GM04504 (cell line): ENCODE measurements around the gene ZNF483.
"Not testable (repeated sequence)": the region's sequence is repeated elsewhere in the genome, so short reads cannot be mapped to it uniquely, and the experiment has no call there.

ENCODE experiments used
- DNase-seq: peaks from one replicate; pipeline ENCODE4 v3.0.0-alpha.2; 2012; ENCODE audit warnings: low read depth

ZNF483 gene

DNA sequence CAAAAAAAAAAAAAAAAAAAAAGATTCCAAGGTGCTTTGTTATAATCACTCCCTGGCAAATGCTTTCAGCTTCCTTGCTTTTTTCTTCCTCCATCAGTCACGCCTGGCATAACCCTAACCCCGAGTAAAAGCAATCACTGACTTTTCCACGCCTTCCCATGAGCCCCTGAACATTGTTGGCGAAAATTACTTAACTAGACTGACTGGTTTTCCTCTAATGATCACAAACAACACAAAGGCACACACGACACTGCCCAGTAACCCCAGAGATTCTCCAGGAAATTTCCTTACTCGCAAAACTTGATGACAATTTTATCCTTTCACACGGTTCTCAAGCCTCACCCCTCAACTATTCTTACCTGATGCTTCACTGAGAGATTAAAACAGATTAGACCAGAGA, 85.9 kb downstream of the ZNF483 start:
- DNase-seq: no peak

DNA sequence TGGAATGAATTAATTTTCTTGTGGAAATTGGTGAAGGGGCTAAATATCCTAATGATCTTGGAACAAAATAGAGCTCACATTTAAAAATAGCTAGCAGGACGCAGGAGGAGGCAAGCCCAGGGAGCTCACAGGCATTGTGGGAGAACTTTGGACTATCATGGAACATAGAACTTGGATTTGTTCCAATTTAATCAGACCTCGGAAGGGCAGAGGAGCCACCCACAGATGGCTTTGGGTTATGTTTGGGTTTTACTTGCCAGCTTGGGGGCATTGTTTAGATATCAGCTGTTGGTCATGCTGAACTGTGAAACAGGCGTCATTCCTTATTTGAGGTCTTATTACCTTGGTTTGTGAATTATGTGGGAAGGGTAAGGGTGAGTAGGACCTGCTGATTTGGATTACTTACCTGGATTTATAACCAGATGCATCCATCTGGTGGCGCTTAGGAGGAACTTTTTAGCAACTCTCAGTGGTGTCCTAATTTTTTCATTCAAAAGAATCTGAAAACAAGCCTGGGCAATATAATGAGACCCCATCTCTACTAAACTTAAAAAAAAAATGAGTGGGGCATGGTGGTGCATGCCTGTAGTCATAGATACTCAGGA, 88.6 kb downstream of the ZNF483 start:
- DNase-seq: no peak

DNA sequence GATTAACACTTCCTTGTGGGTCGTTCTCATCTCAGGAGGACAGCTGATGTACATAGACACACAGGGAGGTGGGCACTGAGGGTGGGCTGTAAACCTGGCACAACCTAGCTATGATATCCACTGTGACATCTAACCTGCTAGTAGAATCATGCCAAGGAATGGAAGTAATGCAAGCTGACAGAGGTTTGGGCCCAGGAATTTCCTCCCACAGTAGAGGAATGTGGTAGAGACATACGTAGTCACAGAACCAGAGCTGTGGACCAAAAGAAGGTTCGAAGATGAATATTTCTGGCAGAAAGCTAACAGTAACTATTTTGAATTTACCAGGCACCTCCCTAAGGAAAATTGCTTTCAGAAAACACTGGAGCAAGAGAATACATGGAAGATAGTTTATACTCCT, 90.9 kb downstream of the ZNF483 start:
- DNase-seq: no peak

DNA sequence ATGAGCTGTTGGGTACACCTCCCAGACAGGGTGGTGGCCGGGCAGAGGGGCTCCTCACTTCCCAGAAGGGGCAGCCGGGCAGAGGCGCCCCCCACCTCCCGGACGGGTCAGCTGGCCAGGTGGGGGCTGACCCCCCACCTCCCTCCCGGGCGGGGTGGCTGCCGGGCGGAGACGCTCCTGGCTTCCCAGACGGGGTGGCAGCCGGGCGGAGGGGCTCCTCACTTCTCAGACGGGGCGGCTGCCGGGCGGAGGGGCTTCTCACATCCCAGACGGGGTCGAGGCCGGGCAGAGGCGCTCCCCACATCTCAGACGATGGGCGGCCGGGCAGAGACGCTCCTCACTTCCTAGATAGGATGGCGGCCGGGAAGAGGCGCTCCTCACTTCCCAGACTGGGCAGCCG, 92.4 kb downstream of the ZNF483 start:
- DNase-seq: not testable (repeated sequence)

DNA sequence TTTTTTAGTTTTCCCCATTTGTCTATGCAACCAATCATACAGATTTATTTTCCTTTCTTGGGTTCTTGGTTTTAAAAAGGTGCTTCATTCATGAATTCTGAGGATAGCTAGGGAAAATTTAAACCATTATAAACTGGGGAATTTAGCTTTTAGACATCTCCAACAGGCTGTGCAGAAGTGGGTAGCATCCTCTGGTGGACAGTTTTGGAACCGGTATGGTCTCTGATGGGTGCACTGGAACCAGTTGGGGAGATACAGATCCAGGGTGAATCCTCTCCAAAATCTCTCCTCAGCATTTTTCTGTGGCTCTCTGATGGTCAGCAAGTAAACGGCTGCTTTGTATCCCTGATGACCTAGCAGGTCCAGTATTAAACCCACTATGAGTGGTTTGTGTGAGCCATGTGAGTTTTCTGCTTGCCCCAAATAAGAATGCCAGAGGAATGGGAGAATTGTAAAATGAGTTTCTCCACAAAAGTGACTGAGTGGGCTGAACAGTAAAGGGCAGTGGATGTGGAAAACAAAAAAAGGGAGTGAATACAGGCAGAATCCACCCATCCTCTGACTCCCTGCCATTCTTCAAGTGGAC, 97.0 kb downstream of the ZNF483 start:
- DNase-seq: peak; percentile 20

DNA sequence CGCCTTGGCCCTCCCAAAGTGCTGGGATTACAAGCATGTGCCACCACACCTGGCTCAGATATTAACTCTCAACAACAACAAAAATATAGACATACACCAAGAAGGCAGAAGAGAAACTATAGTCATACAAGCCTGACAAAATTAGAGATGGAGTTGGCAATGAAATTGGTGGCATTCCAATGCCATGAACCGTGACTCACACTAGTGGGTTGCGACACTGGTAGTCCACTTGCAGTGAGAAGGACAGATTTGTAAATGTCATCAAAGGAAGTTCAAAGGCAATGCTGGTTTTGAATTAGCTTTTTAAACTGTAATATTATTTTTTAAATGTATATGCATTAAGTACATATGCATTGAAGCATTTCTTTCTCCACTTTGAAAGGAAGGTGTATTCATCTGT, 97.6 kb downstream of the ZNF483 start:
- peak; percentile 71 for DNase-seq
